Measurements from ENCODE around the gene GRK3.
"Not testable (repeated sequence)": the region's sequence is repeated elsewhere in the genome, so short reads cannot be mapped to it uniquely, and the experiment has no call there.

Gene GRK3

GRCh38 chr22:25551396-25551795 lies 13.1 kb upstream of the GRK3 start:
- DNase-seq (ENCODE audit: low spot score), result no peak

- not testable (repeated sequence) for DNase-seq (ENCODE audit: low spot score)
Measured at GRCh38 chr22:25552405-25552804, 12.1 kb upstream of the GRK3 start.

GRCh38 chr22:25553131-25553530 lies 11.3 kb upstream of the GRK3 start:
- no peak for DNase-seq (ENCODE audit: low spot score)

GRCh38 chr22:25554238-25554671 lies 10.2 kb upstream of the GRK3 start:
- DNase-seq (ENCODE audit: low spot score), result no peak

GRCh38 chr22:25554689-25555088 lies 9.8 kb upstream of the GRK3 start:
- DNase-seq (ENCODE audit: low spot score), result no peak

GRCh38 chr22:25555586-25555985 lies 8.9 kb upstream of the GRK3 start:
- DNase-seq (ENCODE audit: low spot score), result no peak

GRCh38 chr22:25557218-25557617 lies 7.3 kb upstream of the GRK3 start:
- DNase-seq (ENCODE audit: low spot score), result no peak

GRCh38 chr22:25558341-25558740 lies 6.1 kb upstream of the GRK3 start:
- DNase-seq (ENCODE audit: low spot score), result no peak

GRCh38 chr22:25559910-25560309 lies 4.6 kb upstream of the GRK3 start:
- not testable (repeated sequence) for DNase-seq (ENCODE audit: low spot score)

GRCh38 chr22:25561182-25561581 lies 3.3 kb upstream of the GRK3 start:
- DNase-seq (ENCODE audit: low spot score), result not testable (repeated sequence)

GRCh38 chr22:25561927-25562326 lies 2.5 kb upstream of the GRK3 start:
- not testable (repeated sequence) for DNase-seq (ENCODE audit: low spot score)

- not testable (repeated sequence) for DNase-seq (ENCODE audit: low spot score)
Measured at GRCh38 chr22:25562966-25563760, 1.3 kb upstream of the GRK3 start.

GRCh38 chr22:25563761-25564319 lies 635 bp upstream of the GRK3 start:
- DNase-seq (ENCODE audit: low spot score), result no peak

- peak; percentile 33 for DNase-seq (ENCODE audit: low spot score)
Measured at GRCh38 chr22:25564979-25565677, 653 bp downstream of the GRK3 start.

GRCh38 chr22:25566186-25566897 lies 1.9 kb downstream of the GRK3 start:
- DNase-seq (ENCODE audit: low spot score), result no peak

GRCh38 chr22:25566898-25567235 lies 2.4 kb downstream of the GRK3 start:
- no peak for DNase-seq (ENCODE audit: low spot score)

- no peak for DNase-seq (ENCODE audit: low spot score)
Measured at GRCh38 chr22:25567251-25567675, 2.8 kb downstream of the GRK3 start.

- not testable (repeated sequence) for DNase-seq (ENCODE audit: low spot score)
Measured at GRCh38 chr22:25568066-25568465, 3.6 kb downstream of the GRK3 start.

GRCh38 chr22:25569361-25569760 lies 4.9 kb downstream of the GRK3 start:
- DNase-seq (ENCODE audit: low spot score), result no peak

- no peak for DNase-seq (ENCODE audit: low spot score)
Measured at GRCh38 chr22:25569983-25570382, 5.5 kb downstream of the GRK3 start.

- no peak for DNase-seq (ENCODE audit: low spot score)
Measured at GRCh38 chr22:25570486-25570885, 6.0 kb downstream of the GRK3 start.

- not testable (repeated sequence) for DNase-seq (ENCODE audit: low spot score)
Measured at GRCh38 chr22:25571969-25572707, 7.7 kb downstream of the GRK3 start.
